ENCODE measurements around the gene GPC6. TPM values are rescaled to one million over a fixed set of nuclear protein-coding genes. Genes with fewer than 3 reads are reported as not detected.

Gene GPC6
- total RNA-seq, 1 experiment from 2014 or later: not detected

DNA sequence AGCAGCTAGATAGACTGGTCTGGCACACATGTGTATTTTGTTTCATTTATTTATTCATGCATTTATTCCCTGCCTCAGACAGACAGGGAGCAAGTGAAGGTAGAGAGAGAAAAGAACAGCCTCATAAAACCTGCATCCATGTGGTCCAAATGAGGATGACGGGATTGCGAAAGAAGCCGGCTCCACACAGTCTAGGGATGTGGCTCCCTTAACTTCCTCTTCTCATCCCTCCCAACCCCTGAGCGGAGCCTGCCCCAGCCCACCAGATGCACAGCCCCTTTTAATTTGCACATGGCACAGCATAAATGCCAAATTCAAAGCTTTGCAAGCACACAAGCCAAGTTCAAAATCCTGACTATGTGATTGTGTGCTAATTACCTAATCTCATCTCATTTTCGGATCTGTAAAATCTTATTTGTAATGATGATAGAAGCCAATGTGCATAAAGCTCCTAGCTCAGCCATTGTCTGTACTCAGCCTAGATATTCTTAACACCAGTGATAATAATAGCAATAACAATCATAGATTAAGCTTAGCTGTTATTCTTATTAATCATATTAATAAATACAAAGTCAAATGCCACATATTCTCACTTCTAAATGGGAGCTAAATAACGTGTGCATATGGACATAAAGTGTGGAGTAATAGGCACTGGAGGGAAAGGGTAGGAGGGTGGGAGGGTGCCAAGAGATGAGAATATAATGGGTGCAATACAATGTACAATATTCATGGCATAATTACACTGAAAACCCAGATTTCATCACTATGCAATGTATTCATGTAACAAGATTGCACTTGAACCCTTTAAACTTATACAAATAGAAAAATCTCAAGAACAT is 1096.5 kb downstream of the GPC6 start:
- no peaks in the 10 kb centered on the region for H3K36me3 Mint-ChIP-seq (ENCODE audit: insufficient read depth, unreplicated experiment)
- H3K27me3 Mint-ChIP-seq (ENCODE audit: unreplicated experiment): no peaks in the 10 kb centered on the region
- H3K27ac Mint-ChIP-seq (ENCODE audit: unreplicated experiment): no peak overlapping the region
- H3K9me3 Mint-ChIP-seq (ENCODE audit: low read depth, unreplicated experiment): no peaks in the 10 kb centered on the region
- BruUV-seq (replicated peaks): no TSS peak
- intact Hi-C loops (cut with micrococcal nuclease; ENCODE audit: unreplicated experiment): no loop called here
- CTCF ChIA-PET: no interaction called here
- no peaks in the 10 kb centered on the region for H3K4me1 Mint-ChIP-seq (ENCODE audit: low read depth, unreplicated experiment)
- H3K4me3 Mint-ChIP-seq (ENCODE audit: low read depth, unreplicated experiment): no peak overlapping the region
- TF ChIP-seq, protein P1, sequence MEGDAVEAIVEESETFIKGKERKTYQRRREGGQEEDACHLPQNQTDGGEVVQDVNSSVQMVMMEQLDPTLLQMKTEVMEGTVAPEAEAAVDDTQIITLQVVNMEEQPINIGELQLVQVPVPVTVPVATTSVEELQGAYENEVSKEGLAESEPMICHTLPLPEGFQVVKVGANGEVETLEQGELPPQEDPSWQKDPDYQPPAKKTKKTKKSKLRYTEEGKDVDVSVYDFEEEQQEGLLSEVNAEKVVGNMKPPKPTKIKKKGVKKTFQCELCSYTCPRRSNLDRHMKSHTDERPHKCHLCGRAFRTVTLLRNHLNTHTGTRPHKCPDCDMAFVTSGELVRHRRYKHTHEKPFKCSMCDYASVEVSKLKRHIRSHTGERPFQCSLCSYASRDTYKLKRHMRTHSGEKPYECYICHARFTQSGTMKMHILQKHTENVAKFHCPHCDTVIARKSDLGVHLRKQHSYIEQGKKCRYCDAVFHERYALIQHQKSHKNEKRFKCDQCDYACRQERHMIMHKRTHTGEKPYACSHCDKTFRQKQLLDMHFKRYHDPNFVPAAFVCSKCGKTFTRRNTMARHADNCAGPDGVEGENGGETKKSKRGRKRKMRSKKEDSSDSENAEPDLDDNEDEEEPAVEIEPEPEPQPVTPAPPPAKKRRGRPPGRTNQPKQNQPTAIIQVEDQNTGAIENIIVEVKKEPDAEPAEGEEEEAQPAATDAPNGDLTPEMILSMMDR (IDR thresholded peaks at IDR 0.05; ENCODE audit: unreplicated experiment): no peak
- no peak for DNase-seq

DNA sequence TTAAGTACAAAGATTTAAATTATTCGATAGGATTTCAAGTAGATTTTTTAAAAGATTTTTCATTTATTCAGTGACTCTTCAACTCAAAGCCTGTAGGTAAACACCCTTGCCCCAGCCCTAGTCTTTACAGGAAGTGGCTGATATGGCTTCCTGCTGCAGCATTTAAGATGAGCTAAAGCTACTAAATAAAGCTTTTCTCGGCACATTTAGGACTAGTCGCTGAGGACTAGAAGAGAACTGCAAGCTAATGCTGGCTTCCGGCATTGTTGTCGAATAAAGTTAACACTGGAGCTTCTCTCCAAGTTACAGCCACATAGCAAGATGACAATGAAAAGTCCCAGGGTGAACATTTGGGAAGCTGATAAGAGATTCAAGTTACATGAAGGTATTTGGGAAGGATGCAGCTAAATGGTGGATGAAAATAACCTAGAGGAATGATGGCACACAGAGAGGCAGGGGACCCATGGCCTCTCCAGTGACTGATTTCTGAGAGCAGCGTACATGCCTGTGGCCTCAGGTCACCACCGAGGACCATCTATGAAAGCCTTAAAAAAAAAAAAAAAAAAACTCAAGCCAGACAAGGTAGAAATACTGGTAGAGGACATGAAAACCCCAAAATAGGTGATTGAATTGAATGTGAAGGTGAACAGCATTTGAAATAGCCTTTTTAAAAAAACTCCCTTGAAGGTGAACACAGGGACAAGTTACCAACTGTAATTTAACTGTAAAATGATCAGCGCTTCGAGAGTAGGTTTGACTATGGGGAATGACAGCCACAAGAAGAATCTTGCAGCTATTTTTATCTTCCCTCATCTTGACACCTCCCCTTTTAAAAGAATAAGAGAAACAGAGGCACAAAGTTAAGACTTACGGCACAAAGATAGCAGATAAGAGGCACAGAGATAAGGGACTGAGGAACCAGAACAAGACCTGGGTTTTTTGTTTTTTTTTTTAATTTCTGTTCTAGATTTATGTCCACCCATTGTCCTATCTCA is 1097.5 kb downstream of the GPC6 start:
- no peaks in the 10 kb centered on the region for H3K4me1 Mint-ChIP-seq (ENCODE audit: low read depth, unreplicated experiment)
- no peaks in the 10 kb centered on the region for H3K27me3 Mint-ChIP-seq (ENCODE audit: unreplicated experiment)
- no peaks in the 10 kb centered on the region for H3K9me3 Mint-ChIP-seq (ENCODE audit: low read depth, unreplicated experiment)
- DNase-seq: no peak
- CTCF ChIA-PET: no interaction called here
- no peak overlapping the region for H3K27ac Mint-ChIP-seq (ENCODE audit: unreplicated experiment)
- intact Hi-C loops (cut with micrococcal nuclease; ENCODE audit: unreplicated experiment): no loop called here
- TF ChIP-seq, protein P1 (IDR thresholded peaks at IDR 0.05; ENCODE audit: unreplicated experiment): no peak
- H3K36me3 Mint-ChIP-seq (ENCODE audit: insufficient read depth, unreplicated experiment): no peaks in the 10 kb centered on the region
- BruUV-seq (replicated peaks): no TSS peak
- H3K4me3 Mint-ChIP-seq (ENCODE audit: low read depth, unreplicated experiment): no peak overlapping the region

DNA sequence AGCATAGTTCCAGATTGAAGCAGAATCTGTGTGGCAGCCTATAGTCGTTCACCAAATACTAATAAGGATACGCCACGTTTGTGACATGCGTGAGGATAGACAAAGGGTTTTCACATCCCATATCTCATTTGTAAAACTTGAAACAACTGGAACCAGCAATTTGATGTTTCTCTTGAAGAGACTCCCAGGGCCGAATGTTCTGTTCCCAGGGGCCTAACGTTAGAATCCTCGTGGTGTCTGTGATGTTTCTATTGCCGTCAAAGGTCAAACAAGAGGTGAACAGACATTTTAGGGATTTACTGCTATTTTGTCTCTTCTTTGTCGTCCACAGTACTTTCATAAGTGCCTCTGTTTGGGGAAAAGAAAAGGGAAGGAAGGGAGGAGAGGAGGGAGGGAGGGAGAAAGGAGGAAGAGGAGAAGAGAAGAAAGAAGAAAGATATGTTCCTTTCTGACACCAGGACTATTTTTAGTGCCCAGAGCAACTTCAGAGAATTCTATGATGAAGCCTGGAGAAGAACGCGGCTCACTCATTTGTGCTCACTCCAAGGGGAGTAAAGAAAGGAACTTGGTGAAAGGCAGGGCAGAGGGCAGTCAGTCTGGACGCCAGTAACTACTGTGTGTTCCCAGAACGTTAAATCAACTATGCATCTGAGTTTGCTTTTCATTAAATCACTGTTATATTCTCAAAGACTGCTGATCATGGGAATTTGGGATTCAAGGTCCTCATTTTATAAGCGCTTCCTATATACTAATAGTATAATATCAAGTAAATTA is 1098.3 kb downstream of the GPC6 start:
- Mint-ChIP-seq H3K4me1 (ENCODE audit: low read depth, unreplicated experiment) (no peaks in the 10 kb centered on the region), H3K36me3 (ENCODE audit: insufficient read depth, unreplicated experiment) (no peaks in the 10 kb centered on the region), H3K4me3 (ENCODE audit: low read depth, unreplicated experiment) (no peak overlapping the region), H3K27me3 (ENCODE audit: unreplicated experiment) (no peaks in the 10 kb centered on the region), H3K9me3 (ENCODE audit: low read depth, unreplicated experiment) (peaks cover 2% of the 10 kb centered on the region), H3K27ac (ENCODE audit: unreplicated experiment) (no peak overlapping the region)
- BruUV-seq (replicated peaks): no TSS peak
- DNase-seq: no peak
- TF ChIP-seq, protein P1 (IDR thresholded peaks at IDR 0.05; ENCODE audit: unreplicated experiment): no peak
- intact Hi-C loops (cut with micrococcal nuclease; ENCODE audit: unreplicated experiment): no loop called here
- CTCF ChIA-PET: no interaction called here

- TF ChIP-seq, protein P1 (IDR thresholded peaks at IDR 0.05; ENCODE audit: unreplicated experiment): no peak
- no peak for DNase-seq
- Mint-ChIP-seq H3K4me1 (ENCODE audit: low read depth, unreplicated experiment) (no peaks in the 10 kb centered on the region), H3K27me3 (ENCODE audit: unreplicated experiment) (no peaks in the 10 kb centered on the region), H3K27ac (ENCODE audit: unreplicated experiment) (no peak overlapping the region), H3K9me3 (ENCODE audit: low read depth, unreplicated experiment) (peaks cover 2% of the 10 kb centered on the region), H3K36me3 (ENCODE audit: insufficient read depth, unreplicated experiment) (no peaks in the 10 kb centered on the region), H3K4me3 (ENCODE audit: low read depth, unreplicated experiment) (no peak overlapping the region)
- CTCF ChIA-PET: no interaction called here
- intact Hi-C loops (cut with micrococcal nuclease; ENCODE audit: unreplicated experiment): no loop called here
- no TSS peak for BruUV-seq (replicated peaks)
Observed at GRCh38 chr13:94325650-94326049, 1099.0 kb downstream of the GPC6 start.

Measured in Calu3 (cell line).